ENCODE results near the gene MAPK8IP1.
A peak's percentile ranks its signal among the peaks of the same experiment; 100 is the strongest.

The MAPK8IP1 gene

DNA sequence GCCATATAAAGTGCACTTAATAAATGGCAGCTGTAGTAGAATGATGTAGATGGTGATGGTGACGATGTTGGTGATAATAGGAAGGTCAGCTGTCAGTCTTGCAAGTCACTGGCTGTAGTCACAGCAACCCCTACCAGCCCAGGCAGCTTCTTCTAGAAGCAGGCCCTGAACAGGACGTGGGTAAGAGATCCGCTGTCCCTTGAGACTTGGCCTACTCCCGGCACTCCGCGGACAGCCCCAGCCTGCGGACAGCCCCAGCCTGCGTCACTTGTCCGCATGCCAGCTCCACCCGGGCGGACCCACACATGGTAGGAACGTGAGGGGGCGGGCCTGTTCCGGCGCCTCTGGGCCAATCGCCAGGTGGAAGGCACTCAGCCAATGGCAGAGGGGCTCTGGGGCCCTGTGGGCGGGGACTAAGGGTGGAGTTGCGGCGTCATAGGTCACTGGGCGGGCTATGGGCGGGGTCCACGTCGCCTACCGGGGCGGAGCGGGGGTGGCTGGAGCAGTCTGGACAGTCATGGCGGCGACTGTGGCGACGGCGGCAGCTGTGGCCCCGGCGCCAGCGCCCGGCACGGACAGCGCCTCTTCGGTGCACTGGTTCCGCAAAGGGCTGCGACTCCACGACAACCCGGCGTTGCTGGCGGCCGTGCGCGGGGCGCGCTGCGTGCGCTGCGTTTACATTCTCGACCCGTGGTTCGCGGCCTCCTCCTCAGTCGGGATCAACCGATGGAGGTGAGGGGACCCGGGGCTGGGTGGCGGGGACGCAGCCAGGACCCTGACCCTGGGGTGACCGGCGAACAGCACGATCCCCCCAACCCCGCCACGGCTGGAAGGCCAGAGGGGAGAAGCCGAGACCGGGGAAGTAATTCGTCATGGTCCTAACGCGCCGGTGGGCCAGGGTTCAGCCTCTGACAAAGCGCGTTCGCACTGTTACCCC is 38.2 kb upstream of the MAPK8IP1 start, which contains the start of gene CRY2:
TSS of gene CRY2 (plus strand) at position 502 of the 937 bp plus-strand sequence. CDS start at position 518, 16 bp downstream.
- Histone ChIP-seq H3K4me1 (ENCODE audit: control insufficient read depth, insufficient read depth, low read length) (no peaks in the 10 kb centered on the region), H3K4me3 (ENCODE audit: low read depth, low read length) (peak within 1 kb of the TSS; percentile 96), H3K36me3 (ENCODE audit: control insufficient read depth in 2 of 2, insufficient read depth in 1 of 2, low read length in 2 of 2) (no peaks in the 10 kb centered on the region), H3K9me3 (ENCODE audit: control insufficient read depth, insufficient read depth, low read depth, low read length) (no peaks in the 10 kb centered on the region), H3K27ac (ENCODE audit: extremely low read depth, low read depth, low read length) (no peak within 1 kb of the TSS)
- POLR2A ChIA-PET = interaction anchor here (0.5 to 2.3 kb wide), 5 partner anchors 18 to 190 kb away, joined by 3 to 10 read pairs (median 4); partner anchors contain the start of genes PEX16 and SLC35C1
- CTCF ChIA-PET = interaction anchor here (0.8 to 1.1 kb wide), 2 partner anchors 11 to 26 kb away, joined by 3 to 6 read pairs; no protein-coding TSS in a partner anchor
- TF ChIP-seq, protein P1, sequence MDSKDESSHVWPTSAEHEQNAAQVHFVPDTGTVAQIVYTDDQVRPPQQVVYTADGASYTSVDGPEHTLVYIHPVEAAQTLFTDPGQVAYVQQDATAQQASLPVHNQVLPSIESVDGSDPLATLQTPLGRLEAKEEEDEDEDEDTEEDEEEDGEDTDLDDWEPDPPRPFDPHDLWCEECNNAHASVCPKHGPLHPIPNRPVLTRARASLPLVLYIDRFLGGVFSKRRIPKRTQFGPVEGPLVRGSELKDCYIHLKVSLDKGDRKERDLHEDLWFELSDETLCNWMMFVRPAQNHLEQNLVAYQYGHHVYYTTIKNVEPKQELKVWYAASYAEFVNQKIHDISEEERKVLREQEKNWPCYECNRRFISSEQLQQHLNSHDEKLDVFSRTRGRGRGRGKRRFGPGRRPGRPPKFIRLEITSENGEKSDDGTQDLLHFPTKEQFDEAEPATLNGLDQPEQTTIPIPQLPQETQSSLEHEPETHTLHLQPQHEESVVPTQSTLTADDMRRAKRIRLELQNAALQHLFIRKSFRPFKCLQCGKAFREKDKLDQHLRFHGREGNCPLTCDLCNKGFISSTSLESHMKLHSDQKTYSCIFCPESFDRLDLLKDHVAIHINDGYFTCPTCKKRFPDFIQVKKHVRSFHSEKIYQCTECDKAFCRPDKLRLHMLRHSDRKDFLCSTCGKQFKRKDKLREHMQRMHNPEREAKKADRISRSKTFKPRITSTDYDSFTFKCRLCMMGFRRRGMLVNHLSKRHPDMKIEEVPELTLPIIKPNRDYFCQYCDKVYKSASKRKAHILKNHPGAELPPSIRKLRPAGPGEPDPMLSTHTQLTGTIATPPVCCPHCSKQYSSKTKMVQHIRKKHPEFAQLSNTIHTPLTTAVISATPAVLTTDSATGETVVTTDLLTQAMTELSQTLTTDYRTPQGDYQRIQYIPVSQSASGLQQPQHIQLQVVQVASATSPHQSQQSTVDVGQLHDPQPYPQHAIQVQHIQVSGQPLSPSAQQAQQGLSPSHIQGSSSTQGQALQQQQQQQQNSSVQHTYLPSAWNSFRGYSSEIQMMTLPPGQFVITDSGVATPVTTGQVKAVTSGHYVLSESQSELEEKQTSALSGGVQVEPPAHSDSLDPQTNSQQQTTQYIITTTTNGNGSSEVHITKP (tag by site-specific recombination; IDR thresholded peaks at IDR 0.05) = peak; percentile 88
- TF ChIP-seq, protein P2, sequence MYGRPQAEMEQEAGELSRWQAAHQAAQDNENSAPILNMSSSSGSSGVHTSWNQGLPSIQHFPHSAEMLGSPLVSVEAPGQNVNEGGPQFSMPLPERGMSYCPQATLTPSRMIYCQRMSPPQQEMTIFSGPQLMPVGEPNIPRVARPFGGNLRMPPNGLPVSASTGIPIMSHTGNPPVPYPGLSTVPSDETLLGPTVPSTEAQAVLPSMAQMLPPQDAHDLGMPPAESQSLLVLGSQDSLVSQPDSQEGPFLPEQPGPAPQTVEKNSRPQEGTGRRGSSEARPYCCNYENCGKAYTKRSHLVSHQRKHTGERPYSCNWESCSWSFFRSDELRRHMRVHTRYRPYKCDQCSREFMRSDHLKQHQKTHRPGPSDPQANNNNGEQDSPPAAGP (tag by site-specific recombination; IDR thresholded peaks at IDR 0.05) = peak; percentile 51; the same call in 1 of the 2 replicates
- TF ChIP-seq SP2 (tag by site-specific recombination; IDR thresholded peaks at IDR 0.05) (peak; percentile 97), ZBTB48 (tag by site-specific recombination; IDR thresholded peaks at IDR 0.05) (peak; percentile 28; the same call in 1 of the 2 replicates), ZNF629 (tag by site-specific recombination; IDR thresholded peaks at IDR 0.05) (peak; percentile 82), ZEB2 (tag by site-specific recombination; IDR thresholded peaks at IDR 0.05) (peak; percentile 37; the same call in 1 of the 2 replicates), KLF1 (tag by site-specific recombination; IDR thresholded peaks at IDR 0.05) (peak; percentile 91), GLIS1 (tag by site-specific recombination; IDR thresholded peaks at IDR 0.05) (peak; percentile 76), ZNF19 (tag by site-specific recombination; IDR thresholded peaks at IDR 0.05; ENCODE audit: low read depth) (no peak), ZNF843 (tag by site-specific recombination; IDR thresholded peaks at IDR 0.05) (0 out of 2 replicates have a peak, but pooled peaks have one; percentile 11), ZNF658 (tag by site-specific recombination; IDR thresholded peaks at IDR 0.05) (no peak), ZBTB10 (tag by site-specific recombination; IDR thresholded peaks at IDR 0.05) (0 out of 2 replicates have a peak, but pooled peaks have one; percentile 29), ZFP37 (tag by site-specific recombination; IDR thresholded peaks at IDR 0.05) (no peak), EGR2 (tag by site-specific recombination; IDR thresholded peaks at IDR 0.05; ENCODE audit: low read depth) (peak; percentile 59), ZNF548 (tag by site-specific recombination; IDR thresholded peaks at IDR 0.05) (no peak), ZBTB20 (tag by site-specific recombination; IDR thresholded peaks at IDR 0.05) (peak; percentile 72), ZBTB21 (tag by site-specific recombination; IDR thresholded peaks at IDR 0.05) (0 out of 2 replicates have a peak, but pooled peaks have one; percentile 36), SP3 (tag by site-specific recombination; IDR thresholded peaks at IDR 0.05) (peak; percentile 98), ZNF692 (tag by site-specific recombination; IDR thresholded peaks at IDR 0.05) (peak; percentile 80), ZNF600 (tag by site-specific recombination; IDR thresholded peaks at IDR 0.05) (peak; percentile 11; the same call in 1 of the 2 replicates), ZNF501 (tag by site-specific recombination; IDR thresholded peaks at IDR 0.05) (peak; percentile 62; the same call in 1 of the 2 replicates)
- TF ChIP-seq, protein P3, sequence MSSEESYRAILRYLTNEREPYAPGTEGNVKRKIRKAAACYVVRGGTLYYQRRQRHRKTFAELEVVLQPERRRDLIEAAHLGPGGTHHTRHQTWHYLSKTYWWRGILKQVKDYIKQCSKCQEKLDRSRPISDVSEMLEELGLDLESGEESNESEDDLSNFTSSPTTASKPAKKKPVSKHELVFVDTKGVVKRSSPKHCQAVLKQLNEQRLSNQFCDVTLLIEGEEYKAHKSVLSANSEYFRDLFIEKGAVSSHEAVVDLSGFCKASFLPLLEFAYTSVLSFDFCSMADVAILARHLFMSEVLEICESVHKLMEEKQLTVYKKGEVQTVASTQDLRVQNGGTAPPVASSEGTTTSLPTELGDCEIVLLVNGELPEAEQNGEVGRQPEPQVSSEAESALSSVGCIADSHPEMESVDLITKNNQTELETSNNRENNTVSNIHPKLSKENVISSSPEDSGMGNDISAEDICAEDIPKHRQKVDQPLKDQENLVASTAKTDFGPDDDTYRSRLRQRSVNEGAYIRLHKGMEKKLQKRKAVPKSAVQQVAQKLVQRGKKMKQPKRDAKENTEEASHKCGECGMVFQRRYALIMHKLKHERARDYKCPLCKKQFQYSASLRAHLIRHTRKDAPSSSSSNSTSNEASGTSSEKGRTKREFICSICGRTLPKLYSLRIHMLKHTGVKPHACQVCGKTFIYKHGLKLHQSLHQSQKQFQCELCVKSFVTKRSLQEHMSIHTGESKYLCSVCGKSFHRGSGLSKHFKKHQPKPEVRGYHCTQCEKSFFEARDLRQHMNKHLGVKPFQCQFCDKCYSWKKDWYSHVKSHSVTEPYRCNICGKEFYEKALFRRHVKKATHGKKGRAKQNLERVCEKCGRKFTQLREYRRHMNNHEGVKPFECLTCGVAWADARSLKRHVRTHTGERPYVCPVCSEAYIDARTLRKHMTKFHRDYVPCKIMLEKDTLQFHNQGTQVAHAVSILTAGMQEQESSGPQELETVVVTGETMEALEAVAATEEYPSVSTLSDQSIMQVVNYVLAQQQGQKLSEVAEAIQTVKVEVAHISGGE (tag by site-specific recombination; conservative IDR thresholded peaks at IDR 0.05; ENCODE audit: low read depth) = peak; percentile 38; the same call in 1 of the 2 replicates
- TF ChIP-seq, protein P4, sequence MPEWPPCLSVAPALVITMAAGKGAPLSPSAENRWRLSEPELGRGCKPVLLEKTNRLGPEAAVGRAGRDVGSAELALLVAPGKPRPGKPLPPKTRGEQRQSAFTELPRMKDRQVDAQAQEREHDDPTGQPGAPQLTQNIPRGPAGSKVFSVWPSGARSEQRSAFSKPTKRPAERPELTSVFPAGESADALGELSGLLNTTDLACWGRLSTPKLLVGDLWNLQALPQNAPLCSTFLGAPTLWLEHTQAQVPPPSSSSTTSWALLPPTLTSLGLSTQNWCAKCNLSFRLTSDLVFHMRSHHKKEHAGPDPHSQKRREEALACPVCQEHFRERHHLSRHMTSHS (tag by site-specific recombination; IDR thresholded peaks at IDR 0.05) = no peak

Data from HEK293 (cell line).